ENCODE measurements around the gene RAB8B.

RAB8B gene

DNA sequence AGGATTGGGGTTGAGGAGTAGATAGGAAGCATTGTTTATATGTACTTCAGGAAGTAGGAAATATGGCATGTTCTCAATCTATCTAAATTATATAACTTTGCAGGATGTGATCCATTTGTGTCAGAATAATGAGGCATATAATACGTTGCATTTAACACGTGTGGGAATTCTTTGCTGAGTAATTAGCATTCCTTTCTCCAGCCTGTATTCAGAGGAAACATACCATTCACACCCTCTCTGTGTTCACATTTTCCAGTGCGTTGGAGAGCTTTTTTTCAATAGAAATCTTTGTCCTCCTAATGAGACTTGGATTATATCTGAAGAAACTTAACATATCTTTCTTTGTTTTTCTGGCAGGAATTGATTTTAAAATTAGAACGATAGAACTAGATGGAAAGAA is 55.0 kb downstream of the RAB8B start:
- H3K9me2 ChIP-seq (replicated peaks; ENCODE audit: insufficient read depth, low read length) = no peaks in the 10 kb centered on the region
- no peak overlapping the region for H3K9ac ChIP-seq (ENCODE audit: low read length)
- TF ChIP-seq, protein P1, sequence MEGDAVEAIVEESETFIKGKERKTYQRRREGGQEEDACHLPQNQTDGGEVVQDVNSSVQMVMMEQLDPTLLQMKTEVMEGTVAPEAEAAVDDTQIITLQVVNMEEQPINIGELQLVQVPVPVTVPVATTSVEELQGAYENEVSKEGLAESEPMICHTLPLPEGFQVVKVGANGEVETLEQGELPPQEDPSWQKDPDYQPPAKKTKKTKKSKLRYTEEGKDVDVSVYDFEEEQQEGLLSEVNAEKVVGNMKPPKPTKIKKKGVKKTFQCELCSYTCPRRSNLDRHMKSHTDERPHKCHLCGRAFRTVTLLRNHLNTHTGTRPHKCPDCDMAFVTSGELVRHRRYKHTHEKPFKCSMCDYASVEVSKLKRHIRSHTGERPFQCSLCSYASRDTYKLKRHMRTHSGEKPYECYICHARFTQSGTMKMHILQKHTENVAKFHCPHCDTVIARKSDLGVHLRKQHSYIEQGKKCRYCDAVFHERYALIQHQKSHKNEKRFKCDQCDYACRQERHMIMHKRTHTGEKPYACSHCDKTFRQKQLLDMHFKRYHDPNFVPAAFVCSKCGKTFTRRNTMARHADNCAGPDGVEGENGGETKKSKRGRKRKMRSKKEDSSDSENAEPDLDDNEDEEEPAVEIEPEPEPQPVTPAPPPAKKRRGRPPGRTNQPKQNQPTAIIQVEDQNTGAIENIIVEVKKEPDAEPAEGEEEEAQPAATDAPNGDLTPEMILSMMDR (IDR thresholded peaks at IDR 0.05; ENCODE audit: insufficient read depth, low read length, poor library complexity, severe bottlenecking) = no peak
- no peak for TF ChIP-seq EZH2phosphoT487 (conservative IDR thresholded peaks at IDR 0.05; ENCODE audit: low read length)
- peaks cover 6% of the 10 kb centered on the region; the same call in 1 of the 2 replicates for H3K36me3 ChIP-seq (ENCODE audit: low read length)
- no peaks in the 10 kb centered on the region for H4K20me1 ChIP-seq (ENCODE audit: low read depth, low read length)
- no peak overlapping the region for H2AFZ ChIP-seq (ENCODE audit: low read depth, low read length, severe bottlenecking)
- no peak overlapping the region for H3K4me3 ChIP-seq (ENCODE audit: insufficient read depth, low read length, poor library complexity, severe bottlenecking)
- H3K9me3 ChIP-seq (ENCODE audit: insufficient read depth, low read length) = no peaks in the 10 kb centered on the region
- H3F3A ChIP-seq (ENCODE audit: insufficient read depth) = no peaks in the 10 kb centered on the region
- H3K4me2 ChIP-seq (ENCODE audit: low read depth, low read length, poor library complexity, severe bottlenecking) = no peak overlapping the region
- H3K79me2 ChIP-seq (ENCODE audit: insufficient read depth, low read length) = peaks cover 24% of the 10 kb centered on the region
- H3K27me3 ChIP-seq (ENCODE audit: low read length) = no peaks in the 10 kb centered on the region
- H3K27ac ChIP-seq (ENCODE audit: low read depth, low read length) = no peak overlapping the region

DNA sequence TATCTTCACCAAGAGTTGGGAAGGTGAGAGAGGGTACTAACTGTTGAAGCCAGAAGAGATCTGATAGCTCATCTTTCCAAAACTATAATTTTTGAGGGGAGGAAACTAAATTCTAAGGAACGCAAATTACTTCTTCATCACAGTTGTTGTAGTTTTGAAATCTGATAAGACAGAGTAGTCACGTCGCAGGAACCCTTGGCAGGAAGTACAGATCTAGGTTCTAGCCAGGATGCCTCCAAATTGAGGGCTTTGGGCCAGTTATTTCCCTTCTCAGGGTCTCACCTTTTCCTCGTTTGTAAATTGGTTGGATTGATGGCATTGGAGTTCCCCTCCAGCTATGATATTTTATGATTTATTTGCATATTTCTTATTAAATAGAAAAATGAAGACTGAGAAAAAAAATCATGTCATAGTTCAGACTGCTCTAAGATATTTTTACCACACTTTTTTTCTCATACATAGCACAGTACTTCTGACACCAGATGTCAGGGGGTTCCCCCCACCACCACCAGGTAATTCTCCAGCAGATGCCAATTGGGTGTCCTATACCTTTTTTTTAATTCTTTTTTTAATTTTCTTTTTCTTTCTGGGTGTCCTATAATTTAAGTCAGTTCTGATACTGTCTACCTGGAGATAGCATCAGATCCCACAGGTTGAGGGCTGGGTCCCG is 55.7 kb downstream of the RAB8B start:
- Histone ChIP-seq H3K9ac (ENCODE audit: low read length) (no peak overlapping the region), H3K4me2 (ENCODE audit: low read depth, low read length, poor library complexity, severe bottlenecking) (no peak overlapping the region), H3K4me3 (ENCODE audit: insufficient read depth, low read length, poor library complexity, severe bottlenecking) (no peak overlapping the region), H3K27me3 (ENCODE audit: low read length) (no peaks in the 10 kb centered on the region), H3K36me3 (ENCODE audit: low read length) (peaks cover 6% of the 10 kb centered on the region; the same call in 1 of the 2 replicates), H3K9me2 (replicated peaks; ENCODE audit: insufficient read depth, low read length) (no peaks in the 10 kb centered on the region), H3K79me2 (ENCODE audit: insufficient read depth, low read length) (peaks cover 17% of the 10 kb centered on the region), H2AFZ (ENCODE audit: low read depth, low read length, severe bottlenecking) (no peak overlapping the region), H3K9me3 (ENCODE audit: insufficient read depth, low read length) (no peaks in the 10 kb centered on the region), H3F3A (ENCODE audit: insufficient read depth) (no peaks in the 10 kb centered on the region), H4K20me1 (ENCODE audit: low read depth, low read length) (no peaks in the 10 kb centered on the region), H3K27ac (ENCODE audit: low read depth, low read length) (no peak overlapping the region)
- no peak for TF ChIP-seq EZH2phosphoT487 (conservative IDR thresholded peaks at IDR 0.05; ENCODE audit: low read length)
- TF ChIP-seq, protein P1 (IDR thresholded peaks at IDR 0.05; ENCODE audit: insufficient read depth, low read length, poor library complexity, severe bottlenecking) = no peak

DNA sequence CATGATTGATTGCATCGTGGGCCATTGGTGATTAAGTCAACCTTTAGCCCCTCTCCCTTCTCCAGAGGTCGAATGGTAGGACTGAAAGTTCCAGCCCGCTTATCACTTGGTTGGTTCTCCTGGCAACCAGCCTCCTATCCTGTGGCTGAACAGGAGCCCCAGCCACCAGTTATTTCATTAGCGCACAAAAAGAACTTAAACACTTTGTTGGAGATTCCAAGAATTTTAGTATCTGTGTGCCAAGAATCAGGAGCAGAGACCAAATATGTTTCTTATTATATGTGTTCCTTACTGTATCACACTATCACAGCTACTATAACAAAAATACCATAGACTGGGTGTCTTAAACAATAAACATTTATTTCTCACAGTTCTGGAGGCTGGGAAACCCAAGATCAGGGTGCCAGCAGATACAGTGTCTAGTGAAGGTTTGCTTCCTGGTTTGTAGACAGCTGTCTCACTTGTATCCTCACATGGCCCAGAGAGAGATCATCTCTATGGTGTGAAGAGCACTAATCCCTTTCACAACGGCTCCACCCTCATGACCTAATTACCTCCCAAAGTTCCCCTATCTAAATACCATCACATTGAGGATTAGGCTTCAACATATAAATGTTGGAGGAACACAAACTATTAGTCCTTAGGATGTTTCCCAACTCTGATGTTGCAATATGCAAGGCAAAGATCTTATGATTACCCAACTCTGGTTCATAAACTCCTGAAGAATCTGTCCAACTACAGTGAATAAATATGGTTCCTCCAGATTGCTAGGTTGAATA is 57.5 kb downstream of the RAB8B start:
- H3K79me2 ChIP-seq (ENCODE audit: insufficient read depth, low read length) = peaks cover under 1% of the 10 kb centered on the region; the same call in 1 of the 2 replicates
- no peaks in the 10 kb centered on the region for H3K9me2 ChIP-seq (replicated peaks; ENCODE audit: insufficient read depth, low read length)
- peaks cover 8% of the 10 kb centered on the region; the same call in 1 of the 2 replicates for H3K36me3 ChIP-seq (ENCODE audit: low read length)
- H3K9me3 ChIP-seq (ENCODE audit: insufficient read depth, low read length) = no peaks in the 10 kb centered on the region
- no peak overlapping the region for H2AFZ ChIP-seq (ENCODE audit: low read depth, low read length, severe bottlenecking)
- no peak overlapping the region for H3K4me2 ChIP-seq (ENCODE audit: low read depth, low read length, poor library complexity, severe bottlenecking)
- no peaks in the 10 kb centered on the region for H3F3A ChIP-seq (ENCODE audit: insufficient read depth)
- no peak overlapping the region for H3K4me3 ChIP-seq (ENCODE audit: insufficient read depth, low read length, poor library complexity, severe bottlenecking)
- TF ChIP-seq, protein P1 (IDR thresholded peaks at IDR 0.05; ENCODE audit: insufficient read depth, low read length, poor library complexity, severe bottlenecking) = no peak
- no peak for TF ChIP-seq EZH2phosphoT487 (conservative IDR thresholded peaks at IDR 0.05; ENCODE audit: low read length)
- H3K27ac ChIP-seq (ENCODE audit: low read depth, low read length) = no peak overlapping the region
- no peaks in the 10 kb centered on the region for H4K20me1 ChIP-seq (ENCODE audit: low read depth, low read length)
- no peak overlapping the region for H3K9ac ChIP-seq (ENCODE audit: low read length)
- H3K27me3 ChIP-seq (ENCODE audit: low read length) = no peaks in the 10 kb centered on the region
